CD14-positive monocyte (primary cell): Measurements from ENCODE around the gene PRICKLE1. TPM values are rescaled to one million over a fixed set of nuclear protein-coding genes. Genes with fewer than 3 reads are reported as not detected.
A peak's percentile ranks its signal among the peaks of the same experiment; 100 is the strongest.

Experiments used
- DNase-seq, 3 donors: peaks; one replicate each; pipeline ENCODE4 v3.0.0-alpha.2; 2011 to 2022
- H2AFZ ChIP-seq: 2 replicates; pipeline ENCODE4 v1.6.0; 2012; ENCODE audit warnings: mild to moderate bottlenecking, low read depth, low read length, inconsistent platforms; ENCODE audit not compliant: insufficient read depth, poor library complexity, severe bottlenecking
- H3K27ac ChIP-seq, 2 donors: 1 replicate in 1 of 2; 2 replicates in 1 of 2; pipeline ENCODE4 v1.5.1; 2012 to 2013; ENCODE audit warnings: low read length in 2 of 2, control low read depth in 1 of 2, inconsistent platforms in 1 of 2, low read depth in 1 of 2, mild to moderate bottlenecking in 1 of 2
- H3K27me3 ChIP-seq, 2 donors: one replicate each; pipeline versions ENCODE4 v1.6.0 to v1.6.1; 2011 to 2013; ENCODE audit warnings: low read length in 2 of 2; ENCODE audit not compliant: control insufficient read depth in 2 of 2, insufficient read depth in 2 of 2
- H3K36me3 ChIP-seq, 2 donors: replicated peaks in 1 of 2; 1 replicate in 1 of 2; 2 replicates in 1 of 2; pipeline versions ENCODE4 v1.5.1 to v1.6.1; 2012 to 2013; ENCODE audit warnings: low read length in 2 of 2, control low read depth in 1 of 2, inconsistent platforms in 1 of 2, mild to moderate bottlenecking in 1 of 2; ENCODE audit not compliant: insufficient read depth in 2 of 2, control insufficient read depth in 1 of 2
- H3K4me1 ChIP-seq, 2 donors: 1 replicate in 1 of 2; 2 replicates in 1 of 2; pipeline versions ENCODE4 v1.5.1 to v1.6.1; 2012 to 2013; ENCODE audit warnings: low read length in 2 of 2, control low read depth in 1 of 2, inconsistent platforms in 1 of 2, mild to moderate bottlenecking in 1 of 2, moderate library complexity in 1 of 2; ENCODE audit not compliant: insufficient read depth in 2 of 2, control insufficient read depth in 1 of 2
- H3K4me2 ChIP-seq: replicated peaks from 2 replicates; pipeline ENCODE3; 2012; ENCODE audit warnings: low read length, moderate library complexity, mild to moderate bottlenecking; ENCODE audit not compliant: poor library complexity, severe bottlenecking; ENCODE audit errors: extremely low read depth
- H3K4me3 ChIP-seq, 3 experiments: fragments of 200-600 bp in 1 of 3; sonication (generic) in 1 of 3; replicated peaks in 1 of 3; 1 replicate in 2 of 3; 2 replicates in 1 of 3; pipeline ENCODE4 v1.5.1; 2011 to 2013; ENCODE audit warnings: low read length in 3 of 3, mild to moderate bottlenecking in 3 of 3, control low read depth in 2 of 3, low read depth in 2 of 3, inconsistent platforms in 1 of 3, moderate library complexity in 1 of 3
- H3K79me2 ChIP-seq: 2 replicates; pipeline ENCODE4 v1.6.0; 2012; ENCODE audit warnings: mild to moderate bottlenecking, control low read depth, inconsistent platforms, low read length, moderate library complexity; ENCODE audit not compliant: insufficient read depth
- H3K9ac ChIP-seq: 2 replicates; pipeline ENCODE4 v1.6.0; 2017; ENCODE audit warnings: low read length, mild to moderate bottlenecking; ENCODE audit not compliant: insufficient read depth, poor library complexity, severe bottlenecking
- H3K9me3 ChIP-seq, 2 donors: replicated peaks in 1 of 2; 1 replicate in 1 of 2; 2 replicates in 1 of 2; pipeline versions ENCODE4 v1.5.1 to v1.6.1; 2012 to 2013; ENCODE audit warnings: low read length in 2 of 2, control low read depth in 1 of 2; ENCODE audit not compliant: control insufficient read depth in 1 of 2, insufficient read depth in 1 of 2
- H4K20me1 ChIP-seq: 2 replicates; pipeline ENCODE4 v1.6.0; 2012; ENCODE audit warnings: mild to moderate bottlenecking, low read length, control low read depth, moderate library complexity; ENCODE audit not compliant: insufficient read depth
- H3K27ac Mint-ChIP-seq, 7 donors: one replicate each; pipeline ENCODE4 v1.8.0; 2020; ENCODE audit warnings: mild to moderate bottlenecking in 7 of 7, mixed read lengths in 7 of 7, moderate library complexity in 6 of 7, inconsistent platforms in 2 of 7
- H3K27me3 Mint-ChIP-seq, 3 donors: one replicate each; pipeline ENCODE4 v1.8.0; 2021 to 2022; ENCODE audit warnings: low read depth in 3 of 3, mild to moderate bottlenecking in 3 of 3, mixed read lengths in 3 of 3, moderate library complexity in 3 of 3, inconsistent platforms in 1 of 3
- H3K36me3 Mint-ChIP-seq, 2 donors: one replicate each; pipeline ENCODE4 v1.8.0; 2020; ENCODE audit warnings: mixed read lengths in 2 of 2, inconsistent platforms in 1 of 2, mild to moderate bottlenecking in 1 of 2
- H3K4me1 Mint-ChIP-seq: one replicate; pipeline ENCODE4 v1.8.0; 2020; ENCODE audit warnings: mild to moderate bottlenecking, mixed read lengths
- H3K4me3 Mint-ChIP-seq, 2 donors: one replicate each; pipeline ENCODE4 v1.8.0; 2020; ENCODE audit warnings: mild to moderate bottlenecking in 2 of 2, mixed read lengths in 2 of 2, moderate library complexity in 1 of 2
- H3K9me3 Mint-ChIP-seq, 7 donors: one replicate each; pipeline ENCODE4 v1.8.0; 2020 to 2022; ENCODE audit warnings: mixed read lengths in 7 of 7, mild to moderate bottlenecking in 6 of 7, moderate library complexity in 6 of 7, inconsistent platforms in 2 of 7
- WGBS: methylation state at CpG from one replicate; pipeline ENCODE4 v1.1.5; 2013; ENCODE audit warnings: missing lambda C conversion rate; ENCODE audit not compliant: insufficient coverage; 5-methylcytosine and 5-hydroxymethylcytosine counted together
- intact Hi-C, 2 donors: fragments of 100-400 bp; cut with micrococcal nuclease; formaldehyde crosslinking; loops; one replicate each; pipeline versions ENCODE4 v1.15.0 to v1.15.1; 2023
- polyA plus RNA-seq, 3 donors: library from polyadenylated mRNA; depleted of rRNA in 1 of 3; unstranded in 2 of 3; stranded (reverse) in 1 of 3; fragments of 300-500 nt in 2 of 3; fragments of >200 nt in 1 of 3; fragmentation: Illumina TruSeq in 2 of 3; gene quantifications; 1 replicate in 2 of 3; 2 replicates in 1 of 3; pipeline ENCODE4 v1.2.3, GENCODE V29; 2012 to 2021
- TF ChIP-seq, protein P1 (sequence below): fragments of 200-600 bp; IDR thresholded peaks from one replicate; pipeline ENCODE4 v1.8.0; 2022; ENCODE audit warnings: antibody characterized with exemption, mild to moderate bottlenecking

The PRICKLE1 gene
- polyA plus RNA-seq, 3 donors, result 1.3 to 5.1 (median 2.6) TPM

DNA sequence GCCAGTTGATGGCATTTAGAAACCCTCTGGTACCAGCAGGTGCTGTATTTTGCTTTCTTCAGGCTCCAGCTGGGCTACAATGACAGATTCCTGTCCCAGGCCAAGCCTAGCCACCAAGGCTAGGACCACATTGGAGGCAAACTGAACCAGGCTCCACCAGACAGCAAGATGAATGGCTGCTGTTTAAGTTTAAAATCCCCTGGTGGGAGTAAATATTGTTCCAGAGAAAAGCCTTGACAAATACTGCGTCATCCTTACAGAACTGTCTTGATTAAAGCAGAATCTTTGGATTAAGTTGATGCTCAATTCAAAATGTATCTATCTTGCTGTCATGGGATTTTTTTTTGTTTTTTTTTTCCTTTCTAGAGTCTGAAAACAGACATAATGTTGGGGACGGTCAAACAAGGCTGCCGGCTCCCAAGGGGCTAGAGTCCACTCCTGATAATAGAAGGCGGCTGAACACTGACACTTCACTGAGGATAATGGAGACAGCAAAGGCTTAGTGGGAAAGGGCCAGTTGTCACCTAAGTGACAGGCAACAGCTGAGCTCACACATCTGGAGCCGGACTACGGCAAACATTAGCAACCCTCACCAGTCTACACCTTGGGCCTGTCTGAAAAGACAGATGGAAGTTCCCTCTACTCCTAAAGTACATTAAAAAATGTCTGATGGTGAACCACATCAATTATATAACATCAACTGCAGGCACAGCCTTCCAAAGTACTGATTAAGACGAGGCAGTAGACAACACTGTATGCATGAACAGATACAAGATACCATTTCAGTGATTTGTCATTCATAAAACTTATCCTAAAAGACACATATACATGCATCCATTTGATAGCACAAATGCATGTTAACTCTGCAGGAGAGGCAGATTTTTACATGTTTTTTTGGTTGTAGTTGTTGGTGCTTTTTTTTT is 1.7 kb downstream of the PRICKLE1 start:
- Histone ChIP-seq H3K79me2 (no peaks in the 10 kb centered on the region), H3K36me3 (no peaks in the 10 kb centered on the region), H3K4me1 (peaks cover 25 to 41% of the 10 kb centered on the region in 2 donors), H3K4me2 (peak overlapping the region; percentile 95), H3K9me3 (no peaks in the 10 kb centered on the region), H3K9ac (no peak overlapping the region), H4K20me1 (peaks cover 4% of the 10 kb centered on the region), H3K27me3 (peaks cover 43 to 69% of the 10 kb centered on the region in 2 donors), H3K27ac (no peak overlapping the region), H2AFZ (no peak overlapping the region), H3K4me3 (peak overlapping the region in 1 of 3 experiments; percentile 84)
- Mint-ChIP-seq H3K4me1 (peaks cover 35% of the 10 kb centered on the region), H3K27me3 (peaks cover 48 to 68% (median 53%) of the 10 kb centered on the region in 3 donors), H3K9me3 (peaks cover 0 to 15% (median 3%) of the 10 kb centered on the region in 7 donors), H3K27ac (no peak overlapping the region), H3K36me3 (peaks cover 6% of the 10 kb centered on the region in 2 donors), H3K4me3 (peak overlapping the region; percentile 79 to 90)
- WGBS, result no CpG with 5 or more reads among the region's 7 CpGs
- no peak for DNase-seq
- intact Hi-C loops, result no loop called here
- TF ChIP-seq, protein P1, sequence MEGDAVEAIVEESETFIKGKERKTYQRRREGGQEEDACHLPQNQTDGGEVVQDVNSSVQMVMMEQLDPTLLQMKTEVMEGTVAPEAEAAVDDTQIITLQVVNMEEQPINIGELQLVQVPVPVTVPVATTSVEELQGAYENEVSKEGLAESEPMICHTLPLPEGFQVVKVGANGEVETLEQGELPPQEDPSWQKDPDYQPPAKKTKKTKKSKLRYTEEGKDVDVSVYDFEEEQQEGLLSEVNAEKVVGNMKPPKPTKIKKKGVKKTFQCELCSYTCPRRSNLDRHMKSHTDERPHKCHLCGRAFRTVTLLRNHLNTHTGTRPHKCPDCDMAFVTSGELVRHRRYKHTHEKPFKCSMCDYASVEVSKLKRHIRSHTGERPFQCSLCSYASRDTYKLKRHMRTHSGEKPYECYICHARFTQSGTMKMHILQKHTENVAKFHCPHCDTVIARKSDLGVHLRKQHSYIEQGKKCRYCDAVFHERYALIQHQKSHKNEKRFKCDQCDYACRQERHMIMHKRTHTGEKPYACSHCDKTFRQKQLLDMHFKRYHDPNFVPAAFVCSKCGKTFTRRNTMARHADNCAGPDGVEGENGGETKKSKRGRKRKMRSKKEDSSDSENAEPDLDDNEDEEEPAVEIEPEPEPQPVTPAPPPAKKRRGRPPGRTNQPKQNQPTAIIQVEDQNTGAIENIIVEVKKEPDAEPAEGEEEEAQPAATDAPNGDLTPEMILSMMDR, result no peak

DNA sequence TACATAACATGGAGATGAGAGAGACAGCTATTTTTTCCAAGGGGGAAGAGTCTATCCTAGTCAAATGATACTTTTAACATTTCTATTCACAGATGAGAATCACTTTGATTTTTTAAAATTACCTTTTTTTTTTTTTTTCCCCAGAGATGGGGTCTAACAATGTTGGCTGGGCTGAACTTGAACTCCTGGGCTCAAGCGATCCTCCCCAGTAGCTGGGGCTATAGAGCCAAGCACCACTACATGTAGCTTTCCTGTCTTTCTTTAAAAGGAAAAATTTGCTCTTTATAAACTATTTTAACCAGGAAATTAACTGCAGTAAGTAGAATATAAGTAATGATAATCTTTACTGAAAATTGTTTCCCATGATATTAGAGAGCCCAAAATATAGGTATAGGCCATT is 3.3 kb downstream of the PRICKLE1 start:
- WGBS, result no CpG with 5 or more reads among the region's 1 CpG
- no peaks in the 10 kb centered on the region for H3K79me2 ChIP-seq
- peaks cover 25 to 41% of the 10 kb centered on the region in 2 donors for H3K4me1 ChIP-seq
- no peaks in the 10 kb centered on the region for H3K36me3 ChIP-seq
- peaks cover 4% of the 10 kb centered on the region for H4K20me1 ChIP-seq
- H3K36me3 Mint-ChIP-seq, result peaks cover 6% of the 10 kb centered on the region in 2 donors
- no peak overlapping the region for H3K4me3 ChIP-seq
- no peak overlapping the region for H3K27ac Mint-ChIP-seq
- H3K27ac ChIP-seq, result no peak overlapping the region
- peaks cover 34 to 59% (median 42%) of the 10 kb centered on the region in 3 donors for H3K27me3 Mint-ChIP-seq
- no peak overlapping the region for H2AFZ ChIP-seq
- H3K4me1 Mint-ChIP-seq, result peaks cover 35% of the 10 kb centered on the region
- no peak for DNase-seq
- peaks cover 0 to 15% (median 3%) of the 10 kb centered on the region in 7 donors for H3K9me3 Mint-ChIP-seq
- intact Hi-C loops, result no loop called here
- no peaks in the 10 kb centered on the region for H3K9me3 ChIP-seq
- no peak overlapping the region for H3K9ac ChIP-seq
- peak overlapping the region; percentile 35 for H3K4me2 ChIP-seq
- H3K4me3 Mint-ChIP-seq, result peak overlapping the region in 1 of 2 donors; percentile 33
- H3K27me3 ChIP-seq, result peaks cover 34 to 54% of the 10 kb centered on the region in 2 donors
- TF ChIP-seq, protein P1, result no peak
